ENCODE results near the gene FAM168A. TPM values are rescaled to one million over a fixed set of nuclear protein-coding genes. Genes with fewer than 3 reads are reported as not detected.

FAM168A gene
- total and polyA plus RNA-seq, 2 of the 8 experiments (the other 6 are each of a cell fraction or from before 2014, with no cell fraction given): 17.1 to 21.6 TPM

- TF ChIP-seq POU5F1 (IDR thresholded peaks at IDR 0.05; ENCODE audit: low read depth, low read length) (no peak), CHD1 (IDR thresholded peaks at IDR 0.05; ENCODE audit: low read depth, low read length) (no peak), BRCA1 (IDR thresholded peaks at IDR 0.05; ENCODE audit: low read depth, low read length) (no peak), HDAC2 (IDR thresholded peaks at IDR 0.05; ENCODE audit: borderline replicate concordance in 1 of 2, low read depth in 2 of 2, low read length in 2 of 2) (no peak), BCL11A (IDR thresholded peaks at IDR 0.05; ENCODE audit: low read depth in 2 of 2, low read length in 2 of 2) (no peak), SIX5 (IDR thresholded peaks at IDR 0.05; ENCODE audit: low read depth, low read length) (no peak)
Observed at GRCh38 chr11:73414977-73415651, 182.8 kb downstream of the FAM168A start (continued).

All from H1 (cell line).